SK-N-SH treated with all-trans-retinoic acid at 6 μM for 48 hours (cell line): ENCODE results near the gene ZMIZ1.

Source experiments
- ARNTL ChIP-seq: fragments of 450-650 bp; formaldehyde crosslinking; IDR thresholded peaks from 2 replicates; pipeline ENCODE4 v1.5.0; 2020; ENCODE audit warnings: low read depth, mild to moderate bottlenecking, moderate library complexity, borderline replicate concordance
- BACH2 ChIP-seq: fragments of 250-450 bp; sonication (Bioruptor Pico); IDR thresholded peaks from 2 replicates; pipeline ENCODE4 v1.9.0; 2021; ENCODE audit warnings: mild to moderate bottlenecking, borderline replicate concordance
- CSDC2 ChIP-seq: fragments of 250-450 bp; sonication (Bioruptor Pico); IDR thresholded peaks from 2 replicates; pipeline ENCODE4 v1.5.0; 2020; ENCODE audit warnings: mild to moderate bottlenecking, moderate library complexity
- TOX ChIP-seq: fragments of 250-450 bp; sonication (Bioruptor Pico); IDR thresholded peaks from 2 replicates; pipeline ENCODE4 v1.8.0; 2021; ENCODE audit warnings: mild to moderate bottlenecking, moderate library complexity, borderline replicate concordance
- ZC3H10 ChIP-seq: fragments of 250-450 bp; sonication (Bioruptor Pico); IDR thresholded peaks from 2 replicates; pipeline ENCODE4 v1.5.1; 2021; ENCODE audit warnings: mild to moderate bottlenecking, moderate library complexity
- ZFP3 ChIP-seq: fragments of 250-450 bp; sonication (Bioruptor Pico); IDR thresholded peaks from 2 replicates; pipeline ENCODE4 v1.5.0; 2020; ENCODE audit warnings: mild to moderate bottlenecking, moderate library complexity
- ZFP30 ChIP-seq: fragments of 450-650 bp; formaldehyde crosslinking; IDR thresholded peaks from 2 replicates; pipeline ENCODE4 v1.5.0; 2022; ENCODE audit warnings: mild to moderate bottlenecking, moderate library complexity
- ZNF70 ChIP-seq: fragments of 450-650 bp; formaldehyde crosslinking; IDR thresholded peaks from 2 replicates; pipeline ENCODE4 v1.5.0; 2020; ENCODE audit warnings: mild to moderate bottlenecking, moderate library complexity
- TF ChIP-seq, protein P1 (sequence below): fragments of 250-450 bp; sonication (Bioruptor Pico); IDR thresholded peaks from 2 replicates; pipeline ENCODE4 v1.8.0; 2020; ENCODE audit warnings: mild to moderate bottlenecking, moderate library complexity, borderline replicate concordance

- no peak for TF ChIP-seq CSDC2 (CRISPR knock-in tag)
- no peak for TF ChIP-seq BACH2 (CRISPR knock-in tag)
- no peak for TF ChIP-seq ZC3H10 (CRISPR knock-in tag)
- no peak for TF ChIP-seq TOX (CRISPR knock-in tag)
- no peak for TF ChIP-seq ZNF70 (CRISPR knock-in tag)
- TF ChIP-seq ZFP30 (CRISPR knock-in tag) = no peak
- no peak for TF ChIP-seq ZFP3 (CRISPR knock-in tag)
- TF ChIP-seq, protein P1, sequence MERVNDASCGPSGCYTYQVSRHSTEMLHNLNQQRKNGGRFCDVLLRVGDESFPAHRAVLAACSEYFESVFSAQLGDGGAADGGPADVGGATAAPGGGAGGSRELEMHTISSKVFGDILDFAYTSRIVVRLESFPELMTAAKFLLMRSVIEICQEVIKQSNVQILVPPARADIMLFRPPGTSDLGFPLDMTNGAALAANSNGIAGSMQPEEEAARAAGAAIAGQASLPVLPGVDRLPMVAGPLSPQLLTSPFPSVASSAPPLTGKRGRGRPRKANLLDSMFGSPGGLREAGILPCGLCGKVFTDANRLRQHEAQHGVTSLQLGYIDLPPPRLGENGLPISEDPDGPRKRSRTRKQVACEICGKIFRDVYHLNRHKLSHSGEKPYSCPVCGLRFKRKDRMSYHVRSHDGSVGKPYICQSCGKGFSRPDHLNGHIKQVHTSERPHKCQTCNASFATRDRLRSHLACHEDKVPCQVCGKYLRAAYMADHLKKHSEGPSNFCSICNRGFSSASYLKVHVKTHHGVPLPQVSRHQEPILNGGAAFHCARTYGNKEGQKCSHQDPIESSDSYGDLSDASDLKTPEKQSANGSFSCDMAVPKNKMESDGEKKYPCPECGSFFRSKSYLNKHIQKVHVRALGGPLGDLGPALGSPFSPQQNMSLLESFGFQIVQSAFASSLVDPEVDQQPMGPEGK (CRISPR knock-in tag) = no peak
- TF ChIP-seq ARNTL (CRISPR knock-in tag) = no peak
These were observed 151.5 kb downstream of the ZMIZ1 start for GRCh38 chr10:79220307-79220706.
